Measurements from ENCODE around the gene PLPPR3. TPM values are rescaled to one million over a fixed set of nuclear protein-coding genes. Genes with fewer than 3 reads are reported as not detected.
"Not testable (repeated sequence)": the region's sequence is repeated elsewhere in the genome, so short reads cannot be mapped to it uniquely, and the experiment has no call there.

Gene PLPPR3
- total RNA-seq, 1 donor from 2014 or later, result not detected

- intact Hi-C loops (cut with micrococcal nuclease), result no loop called here
Observed at GRCh38 chr19:827710-828321, 6.1 kb upstream of the PLPPR3 start, which contains the start of gene AZU1. AZU1 (plus strand) TSS chr19:827837; CDS start chr19:827847, 10 bp downstream.

GRCh38 chr19:827314-827709 is 5.6 kb upstream of the PLPPR3 start:
- intact Hi-C loops (cut with micrococcal nuclease), result no loop called here

DNA sequence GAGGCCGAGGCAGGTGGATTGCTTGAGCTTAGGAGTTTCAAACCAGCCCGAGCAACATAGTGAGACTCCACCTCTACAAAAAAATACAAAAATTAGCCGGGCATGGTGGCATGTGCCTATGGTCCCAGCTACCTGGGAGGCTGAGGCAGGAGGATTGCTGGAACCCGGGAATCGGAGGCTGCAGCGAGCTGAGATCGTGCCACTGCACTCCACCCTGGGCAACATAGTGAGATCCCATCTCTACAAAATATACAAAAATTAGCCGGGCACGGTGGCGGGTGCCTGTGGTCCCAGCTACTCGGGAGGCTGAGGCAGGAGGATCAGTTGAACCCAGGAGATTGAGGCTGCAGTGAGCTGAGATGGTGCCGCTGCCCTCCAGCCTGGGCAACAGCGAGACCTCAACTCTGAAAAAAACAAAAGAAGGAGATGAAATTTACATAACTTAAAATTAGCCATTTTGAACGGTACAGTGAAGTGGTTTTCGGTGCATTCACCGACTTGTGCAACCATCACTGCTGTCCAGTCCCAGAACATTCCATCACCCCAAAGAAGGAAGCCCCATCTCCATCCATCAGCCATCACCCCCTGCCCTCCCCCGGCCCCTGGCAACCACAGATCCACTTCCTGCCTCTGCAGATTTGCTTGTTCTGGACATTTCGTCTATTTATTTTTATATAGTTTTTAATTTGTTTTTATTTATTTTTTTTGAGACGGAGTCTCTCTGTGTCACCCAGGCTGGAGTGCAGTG is 4.3 kb upstream of the PLPPR3 start:
- intact Hi-C loops (cut with micrococcal nuclease), result no loop called here

- intact Hi-C loops (cut with micrococcal nuclease), result no loop called here
Observed at GRCh38 chr19:824885-825284, 3.1 kb upstream of the PLPPR3 start.

GRCh38 chr19:823565-824121 is 1.9 kb upstream of the PLPPR3 start:
- intact Hi-C loops (cut with micrococcal nuclease), result no loop called here

GRCh38 chr19:821231-821824 is 427 bp downstream of the PLPPR3 start:
- intact Hi-C loops (cut with micrococcal nuclease), result no loop called here

DNA sequence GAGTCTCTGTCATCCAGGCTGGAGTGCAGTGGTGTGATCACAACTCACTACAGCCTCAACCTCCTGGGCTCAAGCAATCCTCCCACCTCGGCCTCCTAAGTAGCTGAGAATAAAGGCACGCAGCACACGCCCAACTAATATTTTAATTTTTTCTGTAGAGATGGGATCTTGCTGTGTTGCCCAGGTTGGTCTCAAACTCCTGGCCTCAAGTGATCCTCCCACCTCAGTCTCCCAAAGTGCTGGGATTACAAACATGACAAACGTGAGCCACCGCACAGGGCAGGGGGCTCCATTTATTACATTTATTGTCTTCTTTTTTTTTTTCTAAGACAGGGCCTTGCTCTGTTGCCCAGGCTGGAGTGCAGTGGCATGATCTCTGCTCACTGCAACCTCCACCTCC is 1.5 kb downstream of the PLPPR3 start:
- intact Hi-C loops (cut with micrococcal nuclease), result not testable (repeated sequence)

DNA sequence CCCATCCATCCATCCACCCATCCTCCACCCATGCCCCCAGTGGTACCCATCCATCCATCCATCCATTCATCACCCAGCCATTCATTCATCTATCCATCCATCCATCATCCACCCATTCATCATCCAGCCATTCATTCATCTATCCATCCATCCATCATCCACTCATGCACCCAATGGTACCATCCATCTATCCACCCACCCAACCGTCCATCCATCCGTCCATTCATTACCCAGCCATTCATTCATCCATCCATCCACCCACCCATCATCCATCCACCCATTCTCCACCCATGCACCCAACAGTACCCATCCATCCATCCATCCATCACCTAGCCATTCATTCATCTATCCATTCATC is 5.3 kb downstream of the PLPPR3 start:
- intact Hi-C loops (cut with micrococcal nuclease), result no loop called here

DNA sequence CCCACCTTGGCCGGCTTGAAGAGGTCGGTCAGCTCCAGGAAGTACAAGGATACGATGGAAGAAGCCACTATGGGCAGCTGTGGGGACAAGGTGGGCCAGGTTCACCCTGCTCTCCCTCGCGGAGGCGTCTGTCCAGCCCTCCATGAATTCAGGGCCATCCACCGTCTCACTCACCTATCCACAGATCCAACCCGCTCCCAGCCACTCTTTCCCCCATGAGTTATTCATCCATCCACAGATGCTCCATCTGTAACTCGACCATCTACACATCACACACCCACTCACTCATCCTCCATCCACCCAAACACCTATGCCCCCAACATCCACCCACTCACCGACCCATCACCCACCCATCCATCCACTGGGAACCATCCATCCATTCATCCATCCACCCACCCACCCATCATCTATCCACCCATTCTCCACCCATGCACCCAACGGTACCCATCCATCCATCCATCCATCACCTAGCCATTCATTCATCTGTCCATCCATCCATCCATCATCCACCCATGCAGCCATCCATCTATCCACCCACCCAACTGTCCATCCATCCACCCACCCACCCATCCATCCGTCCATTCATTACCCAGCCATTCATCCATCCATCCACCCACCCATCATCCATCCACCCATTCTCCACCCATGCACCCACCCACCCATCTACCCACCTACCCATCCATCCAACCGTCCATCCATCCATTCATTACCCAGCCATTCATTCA is 5.8 kb downstream of the PLPPR3 start:
- intact Hi-C loops (cut with micrococcal nuclease), result no loop called here

GRCh38 chr19:815079-815774 is 6.5 kb downstream of the PLPPR3 start:
- intact Hi-C loops (cut with micrococcal nuclease), result no loop called here

GRCh38 chr19:814152-815078 is 7.3 kb downstream of the PLPPR3 start:
- intact Hi-C loops (cut with micrococcal nuclease), result no loop called here

- intact Hi-C loops (cut with micrococcal nuclease), result no loop called here
Observed at GRCh38 chr19:813219-814151, 8.3 kb downstream of the PLPPR3 start.

GRCh38 chr19:812747-813218 is 9.0 kb downstream of the PLPPR3 start:
- intact Hi-C loops (cut with micrococcal nuclease), result no loop called here

DNA sequence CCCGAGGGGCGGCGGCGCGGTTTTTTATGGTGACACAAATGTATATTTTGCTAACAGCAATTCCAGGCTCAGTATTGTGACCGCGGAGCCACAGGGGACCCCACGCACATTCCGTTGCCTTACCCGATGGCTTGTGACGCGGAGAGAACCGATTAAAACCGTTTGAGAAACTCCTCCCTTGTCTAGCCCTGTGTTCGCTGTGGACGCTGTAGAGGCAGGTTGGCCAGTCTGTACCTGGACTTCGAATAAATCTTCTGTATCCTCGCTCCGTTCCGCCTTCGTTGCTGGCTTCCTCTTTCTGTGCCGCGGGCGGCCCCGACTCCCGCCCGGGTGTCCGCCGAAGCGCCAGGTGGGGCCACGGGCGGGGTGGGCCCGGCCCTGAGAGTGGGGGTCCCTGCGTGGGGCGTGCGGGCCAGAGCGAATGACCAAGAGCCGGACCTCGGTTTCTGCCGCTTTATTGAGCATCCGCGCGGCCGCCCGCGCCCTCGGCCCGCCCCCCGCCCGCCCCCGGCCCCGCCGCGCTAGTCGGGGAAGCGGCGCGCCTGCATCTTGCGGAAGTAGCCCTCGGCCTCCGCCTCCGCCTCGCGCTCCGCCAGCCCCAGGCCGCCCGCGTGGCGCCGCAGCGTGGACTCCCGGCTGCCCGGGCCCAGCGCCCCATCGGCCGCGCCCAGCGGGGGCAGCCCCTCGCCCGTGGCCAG is 9.6 kb downstream of the PLPPR3 start:
- intact Hi-C loops (cut with micrococcal nuclease), result no loop called here

- intact Hi-C loops (cut with micrococcal nuclease), result no loop called here
Observed at GRCh38 chr19:811506-812048, 10.2 kb downstream of the PLPPR3 start.

GRCh38 chr19:810883-811489 is 10.8 kb downstream of the PLPPR3 start:
- intact Hi-C loops (cut with micrococcal nuclease), result no loop called here

- intact Hi-C loops (cut with micrococcal nuclease), result no loop called here
Observed at GRCh38 chr19:810077-810855, 11.5 kb downstream of the PLPPR3 start.

Data from T-helper 1 cell treated with Interleukin-12 subunit alpha and Interleukin-12 subunit beta and Interleukin-4 antibody, amounts not matched to agents 30 ng/mL and 1 ng/mL, for 36 hours (primary cell).